Stimulated activated CD8-positive, alpha-beta memory T cell treated with anti-CD3 and anti-CD28 coated beads, Interleukin-12 subunit alpha, Interleukin-12 subunit beta, amount 100 ng/mL, for 1 hour (primary cell): ENCODE measurements around the gene CSNK1D.

Experiments used
- DNase-seq: peaks from one replicate; pipeline ENCODE4 v3.0.0-alpha.2; 2020; ENCODE audit warnings: low read depth

The CSNK1D gene

GRCh38 chr17:82227629-82228277 lies 45.7 kb downstream of the CSNK1D start:
- DNase-seq, result no peak

- DNase-seq, result no peak
These were observed 46.5 kb downstream of the CSNK1D start for GRCh38 chr17:82226809-82227628.

GRCh38 chr17:82226146-82226808 lies 47.2 kb downstream of the CSNK1D start:
- no peak for DNase-seq

GRCh38 chr17:82225368-82226029 lies 48.0 kb downstream of the CSNK1D start:
- DNase-seq, result no peak

GRCh38 chr17:82224666-82225065 lies 48.8 kb downstream of the CSNK1D start:
- no peak for DNase-seq

GRCh38 chr17:82223517-82223916 lies 50.0 kb downstream of the CSNK1D start:
- DNase-seq, result no peak

- DNase-seq, result no peak
These were observed 50.7 kb downstream of the CSNK1D start for GRCh38 chr17:82222816-82223215.

- DNase-seq, result no peak
These were observed 52.1 kb downstream of the CSNK1D start for GRCh38 chr17:82221341-82221902.

GRCh38 chr17:82219753-82220709 lies 53.5 kb downstream of the CSNK1D start:
- DNase-seq, result no peak

- no peak for DNase-seq
These were observed 54.4 kb downstream of the CSNK1D start for GRCh38 chr17:82219083-82219482.

GRCh38 chr17:82218349-82219075 lies 55.0 kb downstream of the CSNK1D start:
- no peak for DNase-seq

GRCh38 chr17:82217530-82218204 lies 55.8 kb downstream of the CSNK1D start:
- DNase-seq, result no peak

- no peak for DNase-seq
These were observed 56.4 kb downstream of the CSNK1D start for GRCh38 chr17:82217120-82217529.

GRCh38 chr17:82216301-82217119 lies 57.0 kb downstream of the CSNK1D start:
- no peak for DNase-seq

- no peak for DNase-seq
These were observed 57.6 kb downstream of the CSNK1D start for GRCh38 chr17:82215972-82216300.

GRCh38 chr17:82215095-82215971 lies 58.2 kb downstream of the CSNK1D start:
- no peak for DNase-seq

- no peak for DNase-seq
These were observed 59.4 kb downstream of the CSNK1D start for GRCh38 chr17:82214012-82214628.
